NB4 (cell line): ENCODE results near the gene NT5E.
"Not testable (repeated sequence)": the region's sequence is repeated elsewhere in the genome, so short reads cannot be mapped to it uniquely, and the experiment has no call there.

Experiments
- DNase-seq: peaks from one replicate; pipeline ENCODE4 v3.0.0; 2010; ENCODE audit warnings: low read depth
- H3K4me3 ChIP-seq: one replicate; pipeline ENCODE4 v1.5.1; 2011; ENCODE audit warnings: mild to moderate bottlenecking, low read depth, low read length, moderate library complexity
- MYC ChIP-seq: IDR thresholded peaks from 2 replicates; pipeline ENCODE4 v1.6.1; 2011; ENCODE audit warnings: low read depth, low read length
- POLR2A ChIP-seq: IDR thresholded peaks from 2 replicates; pipeline ENCODE4 v1.6.1; 2011; ENCODE audit warnings: mild to moderate bottlenecking; ENCODE audit not compliant: insufficient read length; ENCODE audit errors: extremely low read depth
- TF ChIP-seq, protein P1 (sequence below): IDR thresholded peaks from 2 replicates; pipeline ENCODE4 v1.6.1; 2011; ENCODE audit warnings: low read depth, low read length
- TF ChIP-seq, protein P2 (sequence below): IDR thresholded peaks from one replicate; pipeline ENCODE4 v1.5.1; 2012; ENCODE audit warnings: low read depth, low read length

NT5E gene

DNA sequence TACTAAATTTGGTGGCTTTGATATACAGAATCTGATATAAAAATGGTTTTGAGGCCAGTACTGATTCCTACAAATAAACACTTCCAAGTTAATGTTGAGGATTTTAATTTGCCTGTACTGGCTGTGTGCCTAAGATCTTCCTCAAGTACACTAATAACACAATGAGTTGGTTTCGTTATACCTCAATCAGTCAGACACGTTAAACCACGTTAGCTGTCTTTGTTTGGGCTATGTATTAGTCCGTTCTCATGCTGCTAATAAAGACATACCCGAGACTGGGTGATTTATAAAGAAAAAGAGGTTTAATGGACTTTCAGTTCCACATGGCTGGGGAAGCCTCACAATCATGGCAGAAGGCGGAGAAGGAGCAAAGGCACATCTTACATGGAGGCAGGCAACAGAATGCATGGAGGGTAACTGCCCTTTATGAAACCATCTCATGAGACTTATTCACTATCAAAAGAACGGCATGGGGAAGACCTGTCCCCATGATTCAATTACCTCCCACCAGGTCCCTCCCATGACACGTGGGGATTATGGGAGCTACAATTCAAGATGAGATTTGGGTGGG is 46.2 kb downstream of the NT5E start:
- DNase-seq, result no peak
- TF ChIP-seq, protein P1, sequence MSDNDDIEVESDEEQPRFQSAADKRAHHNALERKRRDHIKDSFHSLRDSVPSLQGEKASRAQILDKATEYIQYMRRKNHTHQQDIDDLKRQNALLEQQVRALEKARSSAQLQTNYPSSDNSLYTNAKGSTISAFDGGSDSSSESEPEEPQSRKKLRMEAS, result no peak
- TF ChIP-seq POLR2A (no peak), MYC (no peak)
- TF ChIP-seq, protein P2, sequence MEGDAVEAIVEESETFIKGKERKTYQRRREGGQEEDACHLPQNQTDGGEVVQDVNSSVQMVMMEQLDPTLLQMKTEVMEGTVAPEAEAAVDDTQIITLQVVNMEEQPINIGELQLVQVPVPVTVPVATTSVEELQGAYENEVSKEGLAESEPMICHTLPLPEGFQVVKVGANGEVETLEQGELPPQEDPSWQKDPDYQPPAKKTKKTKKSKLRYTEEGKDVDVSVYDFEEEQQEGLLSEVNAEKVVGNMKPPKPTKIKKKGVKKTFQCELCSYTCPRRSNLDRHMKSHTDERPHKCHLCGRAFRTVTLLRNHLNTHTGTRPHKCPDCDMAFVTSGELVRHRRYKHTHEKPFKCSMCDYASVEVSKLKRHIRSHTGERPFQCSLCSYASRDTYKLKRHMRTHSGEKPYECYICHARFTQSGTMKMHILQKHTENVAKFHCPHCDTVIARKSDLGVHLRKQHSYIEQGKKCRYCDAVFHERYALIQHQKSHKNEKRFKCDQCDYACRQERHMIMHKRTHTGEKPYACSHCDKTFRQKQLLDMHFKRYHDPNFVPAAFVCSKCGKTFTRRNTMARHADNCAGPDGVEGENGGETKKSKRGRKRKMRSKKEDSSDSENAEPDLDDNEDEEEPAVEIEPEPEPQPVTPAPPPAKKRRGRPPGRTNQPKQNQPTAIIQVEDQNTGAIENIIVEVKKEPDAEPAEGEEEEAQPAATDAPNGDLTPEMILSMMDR, result no peak
- no peak overlapping the region for H3K4me3 ChIP-seq

- TF ChIP-seq, protein P1, result no peak
- TF ChIP-seq, protein P2, result no peak
- TF ChIP-seq MYC (no peak), POLR2A (no peak)
- DNase-seq, result no peak
- no peak overlapping the region for H3K4me3 ChIP-seq
Measured at GRCh38 chr6:85496856-85497255, 47.0 kb downstream of the NT5E start.

DNA sequence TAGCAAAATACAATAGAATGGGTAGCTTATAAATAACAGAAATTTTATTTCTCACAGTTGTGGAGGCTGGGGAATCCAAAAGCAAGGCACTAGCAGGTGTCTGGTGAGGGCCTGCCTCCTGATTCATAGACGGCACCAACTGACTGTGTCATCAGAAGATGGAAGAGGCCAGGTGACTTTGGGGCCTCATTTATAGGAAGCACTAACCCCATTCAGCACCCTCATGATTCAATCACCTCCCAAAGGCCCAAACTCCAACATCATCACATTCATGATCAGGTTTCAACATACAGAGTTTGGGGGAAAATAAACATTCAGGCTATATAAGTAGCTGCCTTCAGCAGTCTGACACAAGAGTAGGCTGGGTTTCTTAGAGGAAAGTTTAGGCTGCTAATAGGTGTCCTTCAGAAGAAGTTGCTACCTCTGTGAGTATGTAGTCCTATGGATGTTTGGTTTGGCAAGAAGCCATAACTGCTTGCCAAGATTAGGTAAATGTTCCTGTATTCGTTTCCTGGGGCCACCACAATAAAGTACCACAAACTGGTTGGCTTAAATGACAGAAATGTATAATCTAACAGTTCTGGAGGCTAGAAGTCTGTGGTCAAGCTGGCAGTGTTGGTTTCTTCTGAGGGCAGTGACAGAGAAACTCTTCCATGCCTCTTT is 48.8 kb downstream of the NT5E start:
- no peak for DNase-seq
- TF ChIP-seq, protein P2, result no peak
- TF ChIP-seq MYC (no peak), POLR2A (no peak)
- TF ChIP-seq, protein P1, result no peak
- no peak overlapping the region for H3K4me3 ChIP-seq

DNA sequence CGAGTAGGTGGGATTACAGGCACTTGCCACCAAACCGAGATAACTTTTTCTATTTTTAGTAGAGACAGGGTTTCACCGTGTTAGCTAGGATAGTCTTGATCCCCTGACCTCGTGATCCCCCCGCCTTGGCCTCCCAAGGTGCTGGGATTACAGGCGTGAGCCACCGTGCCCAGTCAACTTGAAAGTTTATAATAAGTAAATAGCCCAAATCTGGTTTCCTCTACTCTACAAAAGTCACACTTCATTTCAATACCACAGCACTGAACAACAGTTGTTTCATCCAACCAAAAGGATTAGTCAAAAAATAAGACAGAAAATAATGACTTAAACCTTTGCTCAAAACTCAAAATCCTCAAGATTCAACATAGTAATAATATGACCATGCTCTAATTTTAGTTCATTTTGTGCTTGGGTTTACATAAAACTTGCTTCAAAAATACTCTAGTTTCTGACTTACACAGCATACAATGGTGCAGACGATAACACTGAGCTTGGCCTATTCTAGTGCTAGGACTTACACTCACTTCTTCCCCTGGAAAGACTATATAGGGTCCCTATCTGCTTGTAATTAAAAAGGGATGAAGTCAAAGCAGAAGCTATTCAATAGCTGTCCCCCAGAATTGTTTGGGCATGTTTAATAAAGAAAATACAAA is 56.7 kb downstream of the NT5E start:
- DNase-seq, result no peak
- TF ChIP-seq MYC (no peak), POLR2A (no peak)
- TF ChIP-seq, protein P2, result no peak
- TF ChIP-seq, protein P1, result no peak
- H3K4me3 ChIP-seq, result no peak overlapping the region

DNA sequence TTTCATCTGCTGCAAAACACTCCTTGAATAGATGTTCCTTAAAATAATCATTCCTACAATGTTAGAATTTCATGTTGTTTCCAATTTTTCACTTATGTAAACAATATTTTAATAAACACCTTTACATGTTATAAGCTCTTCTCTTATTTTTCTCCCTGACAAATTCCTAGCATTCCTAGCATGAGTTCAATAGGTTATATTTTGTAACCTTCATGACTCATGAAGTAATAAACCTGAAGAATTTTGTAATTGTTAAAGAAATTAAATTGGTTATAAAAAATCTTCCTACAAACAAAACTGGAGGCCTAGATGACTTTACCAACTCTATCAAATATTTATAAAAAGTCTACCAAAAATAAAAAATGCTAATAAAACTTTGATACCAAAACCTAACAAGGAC is 66.3 kb downstream of the NT5E start:
- no peak for DNase-seq
- no peak overlapping the region for H3K4me3 ChIP-seq
- TF ChIP-seq MYC (no peak), POLR2A (no peak)
- TF ChIP-seq, protein P1, result no peak
- TF ChIP-seq, protein P2, result no peak

DNA sequence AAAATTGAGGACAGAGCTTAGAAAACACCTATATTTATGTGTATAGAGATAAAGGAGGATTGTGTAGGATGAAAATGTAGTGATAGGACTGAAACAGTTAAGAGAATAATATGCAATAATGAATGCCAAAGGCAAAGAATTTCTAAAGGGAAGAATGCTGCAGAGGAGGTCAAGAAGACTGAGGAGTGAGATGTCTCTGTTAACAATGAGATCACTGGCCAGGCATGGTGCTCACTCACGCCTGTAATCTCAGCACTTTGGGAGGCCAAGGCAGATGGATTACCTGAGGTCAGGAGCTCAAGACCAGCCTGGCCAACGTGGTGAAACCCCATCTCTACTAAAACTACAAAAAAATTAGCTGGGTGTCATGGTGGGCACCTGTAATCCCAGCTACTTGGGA is 74.4 kb downstream of the NT5E start:
- not testable (repeated sequence) for DNase-seq, H3K4me3 ChIP-seq
